ENCODE measurements around the gene TLX3. TPM values are rescaled to one million over a fixed set of nuclear protein-coding genes. Genes with fewer than 3 reads are reported as not detected.

The TLX3 gene
- not detected for total RNA-seq

DNA sequence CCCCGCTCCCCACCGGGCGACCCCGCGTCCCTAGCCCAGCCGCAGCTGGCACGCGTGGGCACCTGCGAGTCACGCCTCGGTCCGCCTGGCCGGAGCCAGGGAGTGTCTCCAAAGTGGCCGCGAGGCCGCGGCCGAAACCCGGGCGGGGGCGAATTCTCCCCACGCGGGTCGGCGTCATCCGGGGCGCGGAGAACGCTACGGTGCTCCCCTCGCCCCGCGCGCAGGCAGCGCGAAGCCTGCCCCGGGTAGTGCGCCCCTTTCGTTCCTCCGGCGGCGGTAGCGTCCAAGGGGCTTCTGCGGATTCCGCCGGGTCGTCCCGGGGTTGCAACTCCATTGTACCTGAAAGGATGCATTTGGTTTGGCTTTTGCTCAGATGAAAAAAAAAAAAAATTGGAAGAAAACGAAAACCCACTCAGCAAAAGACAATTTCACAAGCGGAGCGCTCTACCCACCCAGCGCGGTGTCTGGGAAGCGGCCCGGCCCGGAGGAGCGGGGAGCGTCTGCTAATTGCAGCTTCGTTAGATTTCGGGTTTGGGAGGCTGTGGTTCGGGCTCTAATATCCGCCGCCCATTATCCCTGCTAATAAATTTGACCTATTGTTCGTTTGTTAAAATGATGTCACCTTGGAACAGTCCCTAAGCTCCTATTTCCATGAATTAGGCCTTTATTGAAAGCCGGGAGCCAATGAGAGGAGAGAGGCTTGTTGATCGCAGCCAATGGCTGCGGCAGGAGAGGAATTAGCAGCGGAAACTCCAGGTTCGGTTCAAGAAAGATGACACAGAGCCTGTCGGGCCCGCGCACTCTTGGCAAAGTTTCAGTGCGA, at the start of gene TLX3:
Gene TLX3, plus strand, starts transcription at position 796 of the 823 bp plus-strand sequence. CDS start 118 bp downstream, outside the sequence.
- TF ChIP-seq, protein P1, sequence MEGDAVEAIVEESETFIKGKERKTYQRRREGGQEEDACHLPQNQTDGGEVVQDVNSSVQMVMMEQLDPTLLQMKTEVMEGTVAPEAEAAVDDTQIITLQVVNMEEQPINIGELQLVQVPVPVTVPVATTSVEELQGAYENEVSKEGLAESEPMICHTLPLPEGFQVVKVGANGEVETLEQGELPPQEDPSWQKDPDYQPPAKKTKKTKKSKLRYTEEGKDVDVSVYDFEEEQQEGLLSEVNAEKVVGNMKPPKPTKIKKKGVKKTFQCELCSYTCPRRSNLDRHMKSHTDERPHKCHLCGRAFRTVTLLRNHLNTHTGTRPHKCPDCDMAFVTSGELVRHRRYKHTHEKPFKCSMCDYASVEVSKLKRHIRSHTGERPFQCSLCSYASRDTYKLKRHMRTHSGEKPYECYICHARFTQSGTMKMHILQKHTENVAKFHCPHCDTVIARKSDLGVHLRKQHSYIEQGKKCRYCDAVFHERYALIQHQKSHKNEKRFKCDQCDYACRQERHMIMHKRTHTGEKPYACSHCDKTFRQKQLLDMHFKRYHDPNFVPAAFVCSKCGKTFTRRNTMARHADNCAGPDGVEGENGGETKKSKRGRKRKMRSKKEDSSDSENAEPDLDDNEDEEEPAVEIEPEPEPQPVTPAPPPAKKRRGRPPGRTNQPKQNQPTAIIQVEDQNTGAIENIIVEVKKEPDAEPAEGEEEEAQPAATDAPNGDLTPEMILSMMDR (IDR thresholded peaks at IDR 0.05), result no peak
- peaks cover 54 to 73% of the 10 kb centered on the region in 2 donors for H3K27me3 ChIP-seq
- no peak for DNase-seq (ENCODE audit: low spot score)
- peaks cover 0 to 50% of the 10 kb centered on the region in 2 donors for H3K4me1 ChIP-seq
- no peak within 1 kb of the TSS for H3K4me3 ChIP-seq
- H3K27ac ChIP-seq, result no peak within 1 kb of the TSS
- H3K9me3 ChIP-seq, result no peaks in the 10 kb centered on the region
- H3K36me3 ChIP-seq, result no peaks in the 10 kb centered on the region

DNA sequence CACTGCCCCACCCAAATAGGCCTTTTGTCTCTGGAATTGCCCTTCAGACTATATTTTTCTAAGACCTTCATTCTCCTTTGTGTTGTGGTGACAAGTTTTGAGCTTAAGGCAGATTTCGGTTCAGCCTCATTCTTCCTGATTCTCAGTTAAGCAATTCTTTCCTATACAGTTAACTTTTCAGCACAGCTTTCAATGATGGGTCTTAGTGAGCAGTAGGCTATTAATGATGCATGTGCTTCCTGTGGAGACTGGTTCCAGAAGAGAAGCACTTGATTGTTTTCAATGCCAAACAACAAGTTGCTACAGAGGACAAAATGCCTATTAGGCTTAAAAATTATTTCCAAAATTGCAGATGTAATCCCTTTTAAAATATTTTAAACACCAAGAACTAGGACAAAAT, 47.7 kb upstream of the TLX3 start:
- Histone ChIP-seq H3K4me3 (no peak overlapping the region), H3K36me3 (no peaks in the 10 kb centered on the region), H3K27me3 (no peaks in the 10 kb centered on the region), H3K27ac (no peak overlapping the region), H3K9me3 (no peaks in the 10 kb centered on the region), H3K4me1 (no peaks in the 10 kb centered on the region)
- no peak for DNase-seq (ENCODE audit: low spot score)
- TF ChIP-seq, protein P1 (IDR thresholded peaks at IDR 0.05), result no peak

DNA sequence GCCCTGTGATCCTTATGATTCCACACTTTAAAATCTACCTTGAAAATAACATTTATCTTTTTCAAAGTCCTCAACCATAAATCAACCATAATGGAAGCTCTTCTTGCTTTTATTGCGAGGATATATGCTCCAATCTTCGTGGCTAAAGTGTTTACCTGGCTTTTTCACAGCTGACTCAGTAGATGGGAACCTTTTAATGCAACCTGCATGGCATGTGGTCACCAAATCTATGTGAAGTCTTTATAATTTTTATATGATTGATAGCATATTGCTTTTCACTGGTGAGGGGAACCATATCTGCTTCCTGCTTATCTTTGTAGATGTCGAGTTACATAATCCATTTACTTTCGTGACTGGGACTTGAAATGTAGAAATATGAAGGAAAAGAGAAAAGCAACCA, 47.1 kb upstream of the TLX3 start:
- TF ChIP-seq, protein P1 (IDR thresholded peaks at IDR 0.05), result no peak
- Histone ChIP-seq H3K4me3 (no peak overlapping the region), H3K9me3 (no peaks in the 10 kb centered on the region), H3K27me3 (no peaks in the 10 kb centered on the region), H3K36me3 (no peaks in the 10 kb centered on the region), H3K4me1 (no peaks in the 10 kb centered on the region), H3K27ac (no peak overlapping the region)
- DNase-seq (ENCODE audit: low spot score), result no peak

DNA sequence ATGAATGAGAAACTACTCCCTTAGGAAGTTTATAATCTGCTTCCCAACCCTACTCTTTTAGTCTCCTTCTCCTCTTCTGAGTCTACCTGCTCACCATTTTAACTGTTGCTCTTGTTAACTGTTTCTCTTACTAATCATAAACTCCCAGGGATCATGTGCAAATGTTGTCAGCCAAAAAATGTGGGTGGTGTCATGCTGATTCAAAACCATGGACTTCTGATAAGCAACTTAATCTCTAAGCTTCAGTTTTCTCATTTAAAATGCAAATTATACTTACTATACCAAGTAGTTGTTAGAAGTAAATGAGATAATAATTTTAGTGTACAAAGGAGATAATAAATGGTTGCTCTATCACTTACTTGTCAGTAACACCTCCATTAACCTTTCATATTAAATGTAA, 45.9 kb upstream of the TLX3 start:
- H3K36me3 ChIP-seq, result no peaks in the 10 kb centered on the region
- no peaks in the 10 kb centered on the region for H3K27me3 ChIP-seq
- DNase-seq (ENCODE audit: low spot score), result no peak
- H3K4me3 ChIP-seq, result no peak overlapping the region
- TF ChIP-seq, protein P1 (IDR thresholded peaks at IDR 0.05), result no peak
- no peak overlapping the region for H3K27ac ChIP-seq
- no peaks in the 10 kb centered on the region for H3K4me1 ChIP-seq
- H3K9me3 ChIP-seq, result no peaks in the 10 kb centered on the region

DNA sequence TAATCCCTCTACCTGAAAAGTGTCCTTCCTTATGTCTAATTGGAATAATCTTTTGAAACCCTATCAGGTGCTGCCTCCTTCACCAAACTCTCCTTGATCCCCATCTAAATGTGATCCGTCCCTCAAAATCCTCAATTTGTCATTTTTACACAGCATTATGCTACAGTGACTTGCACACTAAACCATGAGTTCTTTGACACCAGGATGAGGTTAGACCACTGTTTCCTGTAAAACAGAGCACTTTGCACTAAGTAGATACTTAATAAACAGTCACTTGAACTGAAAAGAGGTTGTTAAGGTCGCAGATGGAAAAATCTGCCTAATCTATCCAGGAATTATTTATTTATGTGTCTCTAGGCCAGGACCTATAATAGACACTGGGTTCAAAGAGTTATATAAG, 44.2 kb upstream of the TLX3 start:
- Histone ChIP-seq H3K27me3 (no peaks in the 10 kb centered on the region), H3K4me3 (no peak overlapping the region), H3K36me3 (no peaks in the 10 kb centered on the region), H3K27ac (no peak overlapping the region), H3K4me1 (no peaks in the 10 kb centered on the region), H3K9me3 (no peaks in the 10 kb centered on the region)
- TF ChIP-seq, protein P1 (IDR thresholded peaks at IDR 0.05), result no peak
- DNase-seq (ENCODE audit: low spot score), result no peak

Measured in right atrium auricular region (tissue), 2 donors.